OCI-LY1 (cell line): Measurements from ENCODE around the gene MRPL36.

Experiments used
- EZH2 ChIP-seq: fragments of 200-600 bp; sonication (generic), shearing (Covaris generic); IDR thresholded peaks from 2 replicates; pipeline ENCODE4 v1.8.0; 2017; ENCODE audit warnings: borderline replicate concordance, mixed run types, mild to moderate bottlenecking, antibody characterized with exemption, low read length, moderate library complexity, mixed read lengths
- TF ChIP-seq, protein P1 (sequence below): fragments of 200-600 bp; sonication (generic), shearing (Covaris generic); IDR thresholded peaks from 2 replicates; pipeline ENCODE4 v1.5.1; 2017; ENCODE audit warnings: mild to moderate bottlenecking, antibody characterized with exemption, low read length, moderate library complexity, mixed read lengths

DNA sequence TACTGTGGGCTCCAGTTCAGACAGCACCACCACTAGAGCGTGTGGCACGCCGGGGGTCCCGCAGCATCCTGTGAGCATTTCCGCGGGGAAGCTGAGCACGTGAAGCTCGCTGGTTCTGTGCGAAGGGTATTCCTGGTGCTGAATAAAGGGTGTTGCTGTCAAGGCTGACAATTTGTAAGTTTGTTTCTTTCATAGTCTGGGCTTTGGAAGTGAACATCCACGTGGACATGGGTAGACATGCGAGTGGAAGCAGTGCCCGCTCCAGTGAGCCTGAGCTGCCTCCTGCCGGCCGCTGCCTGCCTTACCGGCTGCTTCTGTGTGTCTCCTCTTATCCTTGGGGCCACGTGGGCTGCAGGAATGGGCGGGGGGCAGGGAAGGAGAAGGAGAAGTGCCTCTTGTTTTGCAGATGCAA is 16.2 kb upstream of the MRPL36 start:
- TF ChIP-seq, protein P1, sequence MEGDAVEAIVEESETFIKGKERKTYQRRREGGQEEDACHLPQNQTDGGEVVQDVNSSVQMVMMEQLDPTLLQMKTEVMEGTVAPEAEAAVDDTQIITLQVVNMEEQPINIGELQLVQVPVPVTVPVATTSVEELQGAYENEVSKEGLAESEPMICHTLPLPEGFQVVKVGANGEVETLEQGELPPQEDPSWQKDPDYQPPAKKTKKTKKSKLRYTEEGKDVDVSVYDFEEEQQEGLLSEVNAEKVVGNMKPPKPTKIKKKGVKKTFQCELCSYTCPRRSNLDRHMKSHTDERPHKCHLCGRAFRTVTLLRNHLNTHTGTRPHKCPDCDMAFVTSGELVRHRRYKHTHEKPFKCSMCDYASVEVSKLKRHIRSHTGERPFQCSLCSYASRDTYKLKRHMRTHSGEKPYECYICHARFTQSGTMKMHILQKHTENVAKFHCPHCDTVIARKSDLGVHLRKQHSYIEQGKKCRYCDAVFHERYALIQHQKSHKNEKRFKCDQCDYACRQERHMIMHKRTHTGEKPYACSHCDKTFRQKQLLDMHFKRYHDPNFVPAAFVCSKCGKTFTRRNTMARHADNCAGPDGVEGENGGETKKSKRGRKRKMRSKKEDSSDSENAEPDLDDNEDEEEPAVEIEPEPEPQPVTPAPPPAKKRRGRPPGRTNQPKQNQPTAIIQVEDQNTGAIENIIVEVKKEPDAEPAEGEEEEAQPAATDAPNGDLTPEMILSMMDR, result no peak
- no peak for TF ChIP-seq EZH2
